NCI-H510A treated with DMSO at 0.1 percent for 48 hours (cell line): Measurements from ENCODE around the gene COPS6.

Experiments used
- DNase-seq: peaks from one replicate; lab custom pipeline; 2025; lab: John Stamatoyannopoulos, UW

Gene COPS6

GRCh38 chr7:100088621-100089457 is at the start of gene COPS6:
Gene COPS6, plus strand, starts transcription at chr7:100088969. Its CDS starts 22 bp downstream, at chr7:100088991.
- DNase-seq, result peak; percentile 22

GRCh38 chr7:100040575-100040974 is 48.2 kb upstream of the COPS6 start:
- DNase-seq, result no peak

GRCh38 chr7:100044718-100045117 is 44.1 kb upstream of the COPS6 start:
- DNase-seq, result no peak

- DNase-seq, result peak; percentile 16
Measured at GRCh38 chr7:100048680-100049079, 40.1 kb upstream of the COPS6 start.

DNA sequence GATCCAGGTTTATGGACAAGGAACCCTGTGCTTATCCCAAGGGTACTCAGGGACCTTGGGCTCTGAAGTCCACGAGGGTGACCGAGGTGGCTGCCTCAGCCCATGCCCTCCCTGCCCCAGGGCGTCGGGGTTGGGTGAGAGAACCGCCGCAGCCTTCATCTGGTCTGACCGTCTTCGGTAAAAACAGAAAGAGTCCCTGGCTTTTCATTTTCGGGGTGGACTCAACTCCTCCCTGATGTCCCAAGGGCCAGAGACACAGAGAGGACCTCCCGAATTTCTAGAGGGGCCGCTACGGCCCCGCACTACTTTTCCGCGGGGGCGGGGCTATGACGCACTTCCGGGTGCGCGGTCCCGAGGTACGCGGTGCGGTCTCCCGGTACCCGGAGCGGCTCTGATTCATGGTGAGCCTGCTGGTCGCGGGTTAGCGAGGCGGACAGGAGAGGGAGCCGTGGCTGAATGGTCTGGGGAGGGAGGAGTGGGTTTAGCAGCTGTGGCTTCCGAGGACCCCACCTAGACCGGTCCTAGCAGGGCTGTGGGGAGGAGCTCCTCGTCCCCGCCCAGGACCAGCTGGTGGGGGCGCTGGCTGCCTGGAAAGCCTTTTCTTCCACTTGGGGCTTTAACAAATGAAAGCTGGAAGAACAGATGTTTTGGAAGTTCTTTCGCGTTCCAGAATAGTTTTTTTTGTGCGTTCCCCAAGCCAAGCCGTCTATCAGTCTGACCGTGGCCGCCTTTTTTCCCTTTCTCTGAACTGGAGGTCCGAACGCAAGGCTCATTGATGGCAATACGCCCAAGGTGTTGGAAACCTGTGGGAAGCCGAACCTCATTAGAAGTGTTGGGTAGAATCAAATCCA is 39.1 kb upstream of the COPS6 start, which contains the start of gene ZSCAN21:
ZSCAN21 (plus strand) TSS at position 334 of the 851 bp plus-strand sequence. CDS start 7,233 bp downstream, outside the sequence.
- peak; percentile 43 for DNase-seq

- no peak for DNase-seq
Measured at GRCh38 chr7:100051611-100052010, 37.2 kb upstream of the COPS6 start.

GRCh38 chr7:100053215-100053614 is 35.6 kb upstream of the COPS6 start:
- peak; percentile 64 for DNase-seq

DNA sequence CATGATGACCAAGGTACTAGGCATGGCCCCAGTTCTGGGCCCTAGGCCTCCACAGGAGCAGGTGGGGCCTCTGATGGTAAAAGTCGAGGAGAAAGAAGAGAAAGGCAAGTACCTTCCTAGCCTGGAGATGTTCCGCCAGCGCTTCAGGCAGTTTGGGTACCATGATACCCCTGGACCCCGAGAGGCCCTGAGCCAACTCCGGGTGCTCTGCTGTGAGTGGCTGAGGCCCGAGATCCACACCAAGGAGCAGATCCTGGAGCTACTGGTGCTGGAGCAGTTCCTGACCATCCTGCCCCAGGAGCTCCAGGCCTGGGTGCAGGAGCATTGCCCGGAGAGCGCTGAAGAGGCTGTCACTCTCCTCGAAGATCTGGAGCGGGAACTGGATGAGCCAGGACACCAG is 31.8 kb upstream of the COPS6 start:
- no peak for DNase-seq

GRCh38 chr7:100059251-100059739 is 29.5 kb upstream of the COPS6 start:
- DNase-seq, result no peak

- DNase-seq, result no peak
Measured at GRCh38 chr7:100061518-100062193, 27.1 kb upstream of the COPS6 start.

DNA sequence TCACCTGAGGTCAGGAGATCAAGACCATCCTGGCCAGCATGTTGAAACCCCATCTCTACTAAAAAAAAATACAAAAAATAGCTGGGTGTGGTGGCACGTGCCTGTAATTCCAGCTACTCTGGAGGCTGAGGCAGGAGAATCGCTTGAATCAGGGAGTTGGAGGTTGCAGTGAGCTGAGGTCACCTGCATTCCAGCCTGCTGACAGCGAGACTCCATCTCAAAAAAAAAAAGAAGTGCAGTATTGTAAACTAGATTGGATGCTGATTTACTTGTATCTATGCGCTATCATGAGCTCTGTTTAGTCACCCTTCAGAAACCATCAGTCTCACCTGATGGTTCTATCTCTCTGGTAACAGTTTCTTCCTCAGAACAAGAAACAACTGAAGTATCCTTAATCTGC is 25.4 kb upstream of the COPS6 start:
- no peak for DNase-seq

- no peak for DNase-seq
Measured at GRCh38 chr7:100064162-100064561, 24.6 kb upstream of the COPS6 start.

DNA sequence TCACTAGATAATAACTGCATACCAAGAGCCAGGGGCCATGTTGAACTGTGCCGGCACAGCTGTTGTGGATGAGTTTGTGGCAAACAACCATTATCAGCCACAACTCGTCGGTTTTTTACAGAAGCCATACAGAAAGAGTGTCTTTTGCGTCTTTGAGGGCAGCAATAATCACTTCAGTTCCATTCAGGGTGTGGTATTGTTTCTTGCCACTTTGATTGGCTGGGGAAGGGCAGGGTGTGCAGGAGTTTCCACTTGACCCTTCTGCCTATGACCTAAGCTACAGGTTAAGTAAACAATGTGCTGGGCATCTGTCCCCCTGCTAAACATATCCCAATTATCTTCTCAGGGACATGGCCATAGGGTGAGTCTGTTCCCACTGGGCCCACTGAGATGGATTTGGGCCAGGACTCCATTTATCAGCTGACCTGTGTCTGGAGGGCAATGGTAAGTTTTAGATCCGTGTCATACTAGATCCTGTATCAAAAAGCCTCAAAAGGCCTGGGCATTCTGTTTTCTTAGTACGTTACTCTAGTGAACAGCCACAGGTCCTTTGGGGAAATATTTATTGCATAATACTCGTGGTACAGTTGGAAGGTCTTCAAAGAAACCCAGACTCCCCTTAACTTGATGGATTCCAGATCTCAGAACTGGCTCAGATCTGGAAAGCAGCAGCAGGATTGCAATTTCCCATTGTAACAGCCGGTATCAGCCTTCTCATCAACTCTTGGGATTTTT is 23.1 kb upstream of the COPS6 start:
- no peak for DNase-seq

GRCh38 chr7:100066953-100067352 is 21.8 kb upstream of the COPS6 start:
- DNase-seq, result no peak

DNA sequence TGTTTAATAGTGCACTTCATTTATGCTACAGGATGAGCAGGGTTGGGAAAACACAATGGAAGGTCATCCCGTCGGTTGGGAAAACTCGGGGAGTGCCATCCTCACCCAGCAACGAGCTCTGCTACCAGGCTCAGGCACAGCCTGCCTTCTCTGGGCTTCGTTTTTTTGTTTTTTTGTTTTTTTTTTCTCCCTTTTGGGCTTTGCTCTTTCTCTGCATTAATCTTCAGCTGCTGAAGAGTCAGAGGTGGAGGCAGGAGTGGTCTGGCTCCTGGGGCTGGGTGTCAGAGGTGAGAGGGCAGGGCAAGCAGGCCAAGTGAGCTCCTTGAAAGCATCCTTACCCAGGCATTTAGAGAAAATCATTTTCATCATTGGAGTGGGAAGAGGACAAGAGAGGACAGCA is 18.8 kb upstream of the COPS6 start:
- DNase-seq, result no peak

DNA sequence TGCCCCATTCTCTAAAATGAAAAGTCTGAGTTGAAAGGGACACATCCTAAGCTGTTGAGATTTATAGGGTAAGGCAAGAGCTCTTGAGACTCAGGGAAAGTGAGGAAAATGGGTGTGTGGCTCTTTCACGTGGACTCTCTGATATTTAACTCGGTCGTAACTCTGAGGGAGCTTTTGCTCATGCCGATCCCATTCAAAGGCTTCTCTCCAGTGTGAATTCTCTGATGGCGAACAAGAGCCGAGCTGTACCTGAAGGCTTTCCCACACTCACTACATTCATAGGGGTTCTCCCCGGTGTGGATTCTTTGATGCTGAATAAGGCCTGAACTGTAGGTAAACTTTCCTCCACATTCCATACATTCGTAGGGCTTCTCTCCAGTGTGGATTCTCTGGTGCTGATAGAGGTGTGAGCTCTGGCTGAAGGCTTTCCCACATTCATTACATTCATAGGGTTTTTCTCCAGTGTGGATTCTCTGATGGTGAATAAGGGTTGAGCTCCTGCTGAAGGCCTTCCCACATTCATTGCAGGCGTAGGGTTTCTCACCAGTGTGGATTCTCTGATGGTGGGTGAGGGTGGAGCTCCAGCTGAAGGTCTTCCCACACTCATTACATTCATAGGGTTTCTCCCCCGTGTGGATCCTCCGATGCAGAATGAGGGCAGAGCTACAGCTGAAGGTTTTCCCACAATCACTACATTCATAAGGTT is 17.6 kb upstream of the COPS6 start:
- DNase-seq, result no peak

DNA sequence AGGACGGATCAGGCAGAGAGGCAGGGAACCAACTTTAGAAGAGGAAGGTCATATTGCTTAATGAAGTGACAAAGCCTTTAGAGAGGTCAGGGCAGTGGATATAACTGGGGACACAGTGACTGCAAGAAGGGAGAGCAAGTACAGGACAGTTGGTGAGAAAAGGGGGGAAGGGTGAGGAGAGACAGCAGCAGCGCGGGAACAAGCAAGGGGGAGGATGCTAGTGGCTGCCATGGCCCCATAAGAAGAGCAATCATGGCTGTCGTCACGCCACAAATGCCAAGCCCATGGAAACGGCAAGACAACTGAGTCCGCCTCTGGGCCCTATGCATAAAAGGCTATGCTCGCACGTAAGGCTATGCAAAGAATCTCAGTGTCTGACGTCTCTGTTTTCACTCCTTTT is 16.3 kb upstream of the COPS6 start:
- DNase-seq, result no peak

- no peak for DNase-seq
Measured at GRCh38 chr7:100074841-100075240, 13.9 kb upstream of the COPS6 start.

DNA sequence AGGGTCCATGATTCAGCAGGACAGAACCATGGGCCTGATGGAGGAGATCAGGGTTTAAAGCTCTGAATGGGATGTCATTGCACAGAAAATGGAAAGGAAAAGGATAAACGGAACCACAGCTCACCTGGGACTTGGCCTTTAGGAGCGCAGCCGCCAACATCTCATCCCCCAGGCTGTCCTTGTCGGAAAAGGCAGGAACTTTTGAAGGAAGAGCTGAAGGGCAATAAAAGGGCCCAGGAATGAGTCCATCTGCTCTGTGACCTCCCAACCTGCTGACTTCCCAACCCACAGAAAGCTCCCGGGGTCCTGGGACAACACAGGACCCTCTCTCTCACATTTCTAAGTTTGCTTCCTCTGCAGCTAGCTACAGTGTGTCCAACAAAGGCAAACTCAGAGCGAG is 13.4 kb upstream of the COPS6 start:
- DNase-seq, result no peak

DNA sequence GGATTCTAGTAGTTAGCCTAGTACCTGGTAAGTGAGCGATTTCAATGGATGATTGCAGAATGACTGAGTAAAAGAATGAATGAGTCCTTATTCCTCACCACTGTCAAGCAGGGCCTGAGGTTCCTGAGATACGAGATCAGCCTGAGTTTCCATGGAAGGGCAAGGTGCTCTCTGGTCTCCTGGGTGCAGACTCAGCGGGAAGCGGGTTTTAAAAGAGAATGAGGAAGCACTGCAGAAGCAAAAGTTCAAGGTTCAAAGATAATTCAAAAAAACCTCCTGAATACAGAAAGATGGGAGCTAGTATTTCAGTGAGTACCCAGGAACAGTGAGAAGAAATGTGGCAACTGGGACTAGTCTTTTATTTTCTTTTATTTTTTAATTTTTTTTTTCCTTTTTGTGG is 11.6 kb upstream of the COPS6 start:
- DNase-seq, result no peak

- DNase-seq, result no peak
Measured at GRCh38 chr7:100079024-100079560, 9.7 kb upstream of the COPS6 start.
